Activated gamma-delta T cell treated with Interleukin-2 at 50 U/mL for 16 hours (primary cell): ENCODE measurements around the gene FKBP9.
"Not testable (repeated sequence)": the region's sequence is repeated elsewhere in the genome, so short reads cannot be mapped to it uniquely, and the experiment has no call there.

ENCODE experiments used
- DNase-seq: peaks from one replicate; pipeline ENCODE4 v3.0.0-alpha.2; 2020

FKBP9 gene

GRCh38 chr7:32957326-32958045 is at the start of gene FKBP9:
FKBP9 (plus strand) TSS chr7:32957440; CDS start chr7:32957574, 134 bp downstream.
- DNase-seq, result no peak

- no peak for DNase-seq
These were observed 47.0 kb upstream of the FKBP9 start for GRCh38 chr7:32910195-32910594.

GRCh38 chr7:32914184-32914583 is 43.1 kb upstream of the FKBP9 start:
- DNase-seq, result no peak

- no peak for DNase-seq
These were observed 42.2 kb upstream of the FKBP9 start for GRCh38 chr7:32915041-32915536.

GRCh38 chr7:32916006-32916405 is 41.2 kb upstream of the FKBP9 start:
- DNase-seq, result no peak

- DNase-seq, result not testable (repeated sequence)
These were observed 40.2 kb upstream of the FKBP9 start for GRCh38 chr7:32916994-32917393.

GRCh38 chr7:32921896-32922295 is 35.3 kb upstream of the FKBP9 start:
- no peak for DNase-seq

- no peak for DNase-seq
These were observed 28.4 kb upstream of the FKBP9 start for GRCh38 chr7:32928785-32929298.

GRCh38 chr7:32929430-32930143 is 27.7 kb upstream of the FKBP9 start:
- DNase-seq, result no peak

- no peak for DNase-seq
These were observed 26.9 kb upstream of the FKBP9 start for GRCh38 chr7:32930378-32930777.

GRCh38 chr7:32935558-32935957 is 21.7 kb upstream of the FKBP9 start:
- no peak for DNase-seq

- no peak for DNase-seq
These were observed 20.6 kb upstream of the FKBP9 start for GRCh38 chr7:32936689-32937088.

- no peak for DNase-seq
These were observed 19.7 kb upstream of the FKBP9 start for GRCh38 chr7:32937344-32938174.

- no peak for DNase-seq
These were observed 16.1 kb upstream of the FKBP9 start for GRCh38 chr7:32941181-32941580.

- DNase-seq, result no peak
These were observed 15.4 kb upstream of the FKBP9 start for GRCh38 chr7:32941681-32942414.

GRCh38 chr7:32942415-32943251 is 14.6 kb upstream of the FKBP9 start:
- peak; percentile 55 for DNase-seq

GRCh38 chr7:32943252-32944030 is 13.8 kb upstream of the FKBP9 start:
- no peak for DNase-seq

- no peak for DNase-seq
These were observed 9.7 kb upstream of the FKBP9 start for GRCh38 chr7:32947420-32947983.

- no peak for DNase-seq
These were observed 9.0 kb upstream of the FKBP9 start for GRCh38 chr7:32948202-32948601.

GRCh38 chr7:32952876-32953275 is 4.4 kb upstream of the FKBP9 start:
- no peak for DNase-seq
